HG03469 (cell line): ENCODE measurements around the gene ATP6V0B.
A peak's percentile ranks its signal among the peaks of the same experiment; 100 is the strongest.

ENCODE experiments used
- ATAC-seq: cut with Tn5 transposase; IDR thresholded peaks from one replicate; pipeline ENCODE4 v1.9.1; 2021; ENCODE audit warnings: mild to moderate bottlenecking, moderate library complexity, moderate number of reproducible peaks; ENCODE audit not compliant: unreplicated experiment

Gene ATP6V0B

GRCh38 chr1:43974443-43975248 lies at the start of gene ATP6V0B:
Gene ATP6V0B (plus strand): TSS chr1:43974960. CDS start chr1:43975041, 81 bp downstream.
- peak; percentile 35 for ATAC-seq

- ATAC-seq: no peak
These were observed 48.9 kb upstream of the ATP6V0B start for GRCh38 chr1:43925846-43926245.

GRCh38 chr1:43930168-43930948 lies 44.4 kb upstream of the ATP6V0B start:
- ATAC-seq: no peak

GRCh38 chr1:43930949-43931275 lies 43.8 kb upstream of the ATP6V0B start:
- ATAC-seq: no peak

- no peak for ATAC-seq
These were observed 42.8 kb upstream of the ATP6V0B start for GRCh38 chr1:43931711-43932660.

- ATAC-seq: no peak
These were observed 41.9 kb upstream of the ATP6V0B start for GRCh38 chr1:43932786-43933385.

- ATAC-seq: no peak
These were observed 41.2 kb upstream of the ATP6V0B start, which contains the start of gene ARTN for GRCh38 chr1:43933386-43934100. Gene ARTN (plus strand): TSS chr1:43933801. CDS start chr1:43935657, 1,856 bp downstream.

GRCh38 chr1:43934101-43934985 lies 40.4 kb upstream of the ATP6V0B start:
- no peak for ATAC-seq

GRCh38 chr1:43934986-43935324 lies 39.8 kb upstream of the ATP6V0B start:
- no peak for ATAC-seq

GRCh38 chr1:43935711-43936427 lies 38.9 kb upstream of the ATP6V0B start:
- ATAC-seq: no peak

- ATAC-seq: no peak
These were observed 38.2 kb upstream of the ATP6V0B start for GRCh38 chr1:43936431-43937151.

- ATAC-seq: no peak
These were observed 37.4 kb upstream of the ATP6V0B start for GRCh38 chr1:43937179-43937865.

- no peak for ATAC-seq
These were observed 36.4 kb upstream of the ATP6V0B start for GRCh38 chr1:43938383-43938782.

- no peak for ATAC-seq
These were observed 35.7 kb upstream of the ATP6V0B start for GRCh38 chr1:43938892-43939587.

GRCh38 chr1:43942411-43942810 lies 32.3 kb upstream of the ATP6V0B start:
- no peak for ATAC-seq

- no peak for ATAC-seq
These were observed 29.9 kb upstream of the ATP6V0B start for GRCh38 chr1:43944860-43945259.
